Ectodermal cell (in vitro differentiated cells): ENCODE measurements around the gene PLEKHA8.

Experiments
- H3K27ac ChIP-seq: 2 replicates; pipeline ENCODE4 v1.7.0; 2013; ENCODE audit warnings: mild to moderate bottlenecking, low read depth, low read length; ENCODE audit not compliant: insufficient read depth, poor library complexity, severe bottlenecking
- H3K27me3 ChIP-seq: 2 replicates; pipeline ENCODE4 v1.7.0; 2013; ENCODE audit warnings: mild to moderate bottlenecking, low read length; ENCODE audit not compliant: insufficient read depth, control insufficient read depth, poor library complexity, severe bottlenecking
- H3K36me3 ChIP-seq: one replicate; pipeline ENCODE4 v1.7.0; 2013; ENCODE audit warnings: low read length; ENCODE audit not compliant: control insufficient read depth, insufficient read depth
- H3K4me1 ChIP-seq: one replicate; pipeline ENCODE4 v1.7.0; 2013; ENCODE audit warnings: low read length; ENCODE audit not compliant: control insufficient read depth, insufficient read depth
- H3K4me3 ChIP-seq: 2 replicates; pipeline ENCODE4 v1.7.0; 2013; ENCODE audit warnings: low read depth, low read length, control low read depth; ENCODE audit not compliant: insufficient read depth
- H3K9me3 ChIP-seq: 2 replicates; pipeline ENCODE4 v1.7.0; 2013; ENCODE audit warnings: mild to moderate bottlenecking, low read length, moderate library complexity; ENCODE audit not compliant: control insufficient read depth
- WGBS, 2 experiments: methylation state at CpG; one replicate each; pipeline ENCODE4 v1.1.7; 2013; ENCODE audit warnings: missing lambda C conversion rate in 2 of 2; 5-methylcytosine and 5-hydroxymethylcytosine counted together

PLEKHA8 gene

GRCh38 chr7:30078280-30078679, 50.1 kb downstream of the PLEKHA8 start:
- WGBS, 2 experiments: 92 to 99% methylated on average over 3 of the region's 3 CpGs
- Histone ChIP-seq H3K36me3 (peaks cover 3% of the 10 kb centered on the region), H3K27me3 (no peaks in the 10 kb centered on the region), H3K4me1 (no peaks in the 10 kb centered on the region), H3K9me3 (no peaks in the 10 kb centered on the region), H3K4me3 (no peak overlapping the region), H3K27ac (no peak overlapping the region)

- no peaks in the 10 kb centered on the region for H3K27me3 ChIP-seq
- no peaks in the 10 kb centered on the region for H3K4me1 ChIP-seq
- H3K4me3 ChIP-seq: no peak overlapping the region
- no peaks in the 10 kb centered on the region for H3K9me3 ChIP-seq
- WGBS, 2 experiments: 90 to 93% methylated on average over 2 of the region's 2 CpGs
- H3K36me3 ChIP-seq: peaks cover 3% of the 10 kb centered on the region
- H3K27ac ChIP-seq: no peak overlapping the region
Observed at GRCh38 chr7:30079880-30080279, 51.7 kb downstream of the PLEKHA8 start.

- no peaks in the 10 kb centered on the region for H3K27me3 ChIP-seq
- H3K9me3 ChIP-seq: no peaks in the 10 kb centered on the region
- H3K27ac ChIP-seq: no peak overlapping the region
- no peak overlapping the region for H3K4me3 ChIP-seq
- WGBS, 2 experiments: 89 to 98% methylated on average over 3 of the region's 3 CpGs
- no peaks in the 10 kb centered on the region for H3K4me1 ChIP-seq
- H3K36me3 ChIP-seq: peaks cover 3% of the 10 kb centered on the region
Observed at GRCh38 chr7:30080818-30081217, 52.6 kb downstream of the PLEKHA8 start.

GRCh38 chr7:30082686-30083085, 54.5 kb downstream of the PLEKHA8 start:
- no peak overlapping the region for H3K27ac ChIP-seq
- WGBS, 2 experiments: 93 to 96% methylated on average over 3 of the region's 3 CpGs
- H3K4me1 ChIP-seq: no peaks in the 10 kb centered on the region
- peaks cover 3% of the 10 kb centered on the region for H3K36me3 ChIP-seq
- no peaks in the 10 kb centered on the region for H3K9me3 ChIP-seq
- H3K27me3 ChIP-seq: no peaks in the 10 kb centered on the region
- no peak overlapping the region for H3K4me3 ChIP-seq

- H3K4me1 ChIP-seq: no peaks in the 10 kb centered on the region
- H3K27me3 ChIP-seq: no peaks in the 10 kb centered on the region
- H3K4me3 ChIP-seq: no peak overlapping the region
- H3K36me3 ChIP-seq: peaks cover 3% of the 10 kb centered on the region
- 79 to 93% methylated on average over 1 of the region's 1 CpG for WGBS, 2 experiments
- H3K27ac ChIP-seq: no peak overlapping the region
- no peaks in the 10 kb centered on the region for H3K9me3 ChIP-seq
Observed at GRCh38 chr7:30083334-30083733, 55.1 kb downstream of the PLEKHA8 start.

GRCh38 chr7:30084212-30084611, 56.0 kb downstream of the PLEKHA8 start:
- H3K4me1 ChIP-seq: no peaks in the 10 kb centered on the region
- H3K4me3 ChIP-seq: no peak overlapping the region
- no peaks in the 10 kb centered on the region for H3K27me3 ChIP-seq
- peaks cover 3% of the 10 kb centered on the region for H3K36me3 ChIP-seq
- WGBS, 2 experiments: 99% methylated on average over 3 of the region's 3 CpGs
- H3K27ac ChIP-seq: no peak overlapping the region
- H3K9me3 ChIP-seq: no peaks in the 10 kb centered on the region

GRCh38 chr7:30086529-30086928, 58.3 kb downstream of the PLEKHA8 start:
- H3K27me3 ChIP-seq: no peaks in the 10 kb centered on the region
- H3K27ac ChIP-seq: no peak overlapping the region
- H3K4me3 ChIP-seq: no peak overlapping the region
- no peaks in the 10 kb centered on the region for H3K4me1 ChIP-seq
- no peaks in the 10 kb centered on the region for H3K36me3 ChIP-seq
- H3K9me3 ChIP-seq: no peaks in the 10 kb centered on the region

- H3K4me1 ChIP-seq: no peaks in the 10 kb centered on the region
- H3K27me3 ChIP-seq: no peaks in the 10 kb centered on the region
- no peaks in the 10 kb centered on the region for H3K9me3 ChIP-seq
- no peak overlapping the region for H3K4me3 ChIP-seq
- H3K27ac ChIP-seq: no peak overlapping the region
- H3K36me3 ChIP-seq: no peaks in the 10 kb centered on the region
Observed at GRCh38 chr7:30087371-30087770, 59.2 kb downstream of the PLEKHA8 start.

GRCh38 chr7:30088362-30088761, 60.1 kb downstream of the PLEKHA8 start:
- Histone ChIP-seq H3K27me3 (no peaks in the 10 kb centered on the region), H3K4me1 (no peaks in the 10 kb centered on the region)

GRCh38 chr7:30090111-30090510, 61.9 kb downstream of the PLEKHA8 start:
- WGBS, 2 experiments: 93 to 97% methylated on average over 3 of the region's 3 CpGs
- Histone ChIP-seq H3K4me3 (no peak overlapping the region), H3K4me1 (no peaks in the 10 kb centered on the region), H3K27ac (no peak overlapping the region), H3K36me3 (no peaks in the 10 kb centered on the region), H3K9me3 (no peaks in the 10 kb centered on the region), H3K27me3 (no peaks in the 10 kb centered on the region)

More at GRCh38 chr7:30088362-30088761, 60.1 kb downstream of the PLEKHA8 start:
- Histone ChIP-seq H3K27ac (no peak overlapping the region), H3K9me3 (no peaks in the 10 kb centered on the region), H3K4me3 (no peak overlapping the region), H3K36me3 (no peaks in the 10 kb centered on the region)

- H3K27me3 ChIP-seq: no peaks in the 10 kb centered on the region
- no peaks in the 10 kb centered on the region for H3K4me1 ChIP-seq
- no peaks in the 10 kb centered on the region for H3K9me3 ChIP-seq
- no peak overlapping the region for H3K4me3 ChIP-seq
- no peaks in the 10 kb centered on the region for H3K36me3 ChIP-seq
- H3K27ac ChIP-seq: no peak overlapping the region
- WGBS, 2 experiments: 59 to 74% methylated on average over 2 of the region's 2 CpGs
Observed at GRCh38 chr7:30091491-30091912, 63.3 kb downstream of the PLEKHA8 start.
